Measurements from ENCODE around the gene ARHGAP5. TPM values are rescaled to one million over a fixed set of nuclear protein-coding genes. Genes with fewer than 3 reads are reported as not detected.
A peak's percentile ranks its signal among the peaks of the same experiment; 100 is the strongest.

ARHGAP5 gene
- total RNA-seq, 3 donors from 2014 or later = 115 to 189 (median 121) TPM

DNA sequence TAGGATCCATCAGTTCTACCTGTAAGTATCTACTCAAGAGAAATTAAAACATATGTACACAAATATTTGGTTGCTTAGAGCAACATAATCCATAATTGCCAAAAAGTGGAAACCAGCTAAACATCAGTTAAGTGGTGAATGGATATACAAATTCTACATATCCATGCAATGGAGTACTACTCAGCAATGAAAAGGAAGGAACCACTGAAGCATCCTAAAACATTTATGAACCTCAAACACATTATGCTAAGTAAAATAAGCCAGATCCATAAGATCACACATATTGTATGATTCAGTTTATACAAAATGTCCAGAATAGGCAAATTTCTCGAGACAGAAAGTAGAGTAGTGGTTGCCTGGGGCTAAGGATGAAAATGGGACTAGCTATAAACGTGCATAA, 8.4 kb upstream of the ARHGAP5 start:
- no peak overlapping the region for H3K27ac ChIP-seq
- intact Hi-C loops (cut with DNase I; ENCODE audit: low total_unique reads) = no loop called here
- no peaks in the 10 kb centered on the region for H3K9me3 ChIP-seq
- no peaks in the 10 kb centered on the region for H3K36me3 ChIP-seq
- DNase-seq (ENCODE audit: low spot score in 2 of 2) = no peak
- no peak for TF ChIP-seq POLR2AphosphoS5 (IDR thresholded peaks at IDR 0.05)
- no peak for TF ChIP-seq CTCF (IDR thresholded peaks at IDR 0.05)
- no peak for TF ChIP-seq POLR2A (IDR thresholded peaks at IDR 0.05)
- H3K4me3 ChIP-seq = no peak overlapping the region
- no peaks in the 10 kb centered on the region for H3K4me1 ChIP-seq
- no peaks in the 10 kb centered on the region for H3K27me3 ChIP-seq

GRCh38 chr14:32070282-32070681, 6.8 kb upstream of the ARHGAP5 start:
- Histone ChIP-seq H3K36me3 (no peaks in the 10 kb centered on the region), H3K27ac (no peak overlapping the region), H3K9me3 (no peaks in the 10 kb centered on the region), H3K27me3 (no peaks in the 10 kb centered on the region), H3K4me3 (no peak overlapping the region), H3K4me1 (no peaks in the 10 kb centered on the region)
- intact Hi-C loops (cut with DNase I; ENCODE audit: low total_unique reads) = no loop called here
- TF ChIP-seq POLR2A (IDR thresholded peaks at IDR 0.05) = no peak
- TF ChIP-seq POLR2AphosphoS5 (IDR thresholded peaks at IDR 0.05) = no peak
- no peak for TF ChIP-seq CTCF (IDR thresholded peaks at IDR 0.05)
- DNase-seq (ENCODE audit: low spot score in 2 of 2) = no peak

- no peak overlapping the region for H3K27ac ChIP-seq
- no peaks in the 10 kb centered on the region for H3K27me3 ChIP-seq
- H3K4me3 ChIP-seq = no peak overlapping the region
- no peak for DNase-seq (ENCODE audit: low spot score in 2 of 2)
- no peaks in the 10 kb centered on the region for H3K36me3 ChIP-seq
- H3K9me3 ChIP-seq = no peaks in the 10 kb centered on the region
- TF ChIP-seq CTCF (IDR thresholded peaks at IDR 0.05) (no peak), POLR2A (IDR thresholded peaks at IDR 0.05) (no peak), POLR2AphosphoS5 (IDR thresholded peaks at IDR 0.05) (no peak)
- H3K4me1 ChIP-seq = no peaks in the 10 kb centered on the region
- intact Hi-C loops (cut with DNase I; ENCODE audit: low total_unique reads) = no loop called here
Measured at GRCh38 chr14:32072676-32073075, 4.4 kb upstream of the ARHGAP5 start.

DNA sequence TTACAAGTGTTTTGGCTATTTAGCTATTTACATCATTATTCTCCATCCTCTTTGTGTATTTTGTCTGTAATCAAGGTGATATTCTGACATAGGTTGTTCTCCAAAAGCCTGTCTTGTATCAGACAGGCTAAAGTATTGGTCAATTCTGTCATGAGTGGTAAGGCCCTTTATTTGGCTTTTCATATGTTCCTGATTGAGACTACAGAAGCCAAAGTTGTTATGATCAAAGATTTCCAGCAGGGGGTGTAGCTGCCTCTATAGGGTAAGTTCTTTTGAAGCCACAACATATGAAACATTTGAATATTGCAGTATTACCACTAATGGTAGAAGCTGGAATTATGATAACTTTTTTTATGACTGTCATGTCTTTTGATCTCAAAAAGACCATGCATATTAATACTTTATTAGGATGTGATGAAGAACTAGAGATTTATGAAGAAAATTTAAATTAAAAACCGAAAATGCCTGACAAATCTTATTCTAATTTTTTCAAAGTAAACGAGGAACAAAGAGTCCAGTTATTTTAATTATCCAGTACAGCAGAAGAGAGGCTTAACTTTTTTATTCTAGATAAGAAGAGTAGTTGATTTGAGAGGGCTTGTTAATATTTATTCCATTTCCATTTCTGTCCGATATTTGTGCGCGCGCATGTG, 3.4 kb upstream of the ARHGAP5 start:
- Histone ChIP-seq H3K27me3 (no peaks in the 10 kb centered on the region), H3K4me3 (no peak overlapping the region), H3K4me1 (no peaks in the 10 kb centered on the region), H3K27ac (peak overlapping the region in 1 of 2 donors; percentile 99), H3K36me3 (no peaks in the 10 kb centered on the region), H3K9me3 (no peaks in the 10 kb centered on the region)
- peak in 1 of 2 donors; percentile 27 for DNase-seq (ENCODE audit: low spot score in 2 of 2)
- intact Hi-C loops (cut with DNase I; ENCODE audit: low total_unique reads) = no loop called here
- TF ChIP-seq CTCF (IDR thresholded peaks at IDR 0.05) (peak; percentile 57 to 76 (median 74)), POLR2AphosphoS5 (IDR thresholded peaks at IDR 0.05) (no peak), POLR2A (IDR thresholded peaks at IDR 0.05) (no peak)

- Histone ChIP-seq H3K27me3 (no peaks in the 10 kb centered on the region), H3K4me3 (peak overlapping the region in 2 of 3 donors; percentile 94 to 95), H3K27ac (peak overlapping the region; percentile 99), H3K4me1 (no peaks in the 10 kb centered on the region), H3K9me3 (no peaks in the 10 kb centered on the region), H3K36me3 (no peaks in the 10 kb centered on the region)
- DNase-seq (ENCODE audit: low spot score in 2 of 2) = no peak
- intact Hi-C loops (cut with DNase I; ENCODE audit: low total_unique reads) = no loop called here
- no peak for TF ChIP-seq POLR2AphosphoS5 (IDR thresholded peaks at IDR 0.05)
- no peak for TF ChIP-seq CTCF (IDR thresholded peaks at IDR 0.05)
- TF ChIP-seq POLR2A (IDR thresholded peaks at IDR 0.05) = no peak
Measured at GRCh38 chr14:32074887-32075572, 2.1 kb upstream of the ARHGAP5 start.

Measured in breast epithelium (tissue), 4 donors.